Stimulated activated naive CD4-positive, alpha-beta T cell treated with Interleukin-2 at 50 U/mL for 16 hours (primary cell): Measurements from ENCODE around the gene NR4A2.
A peak's percentile ranks its signal among the peaks of the same experiment; 100 is the strongest.

Experiments
- DNase-seq: peaks from one replicate; lab custom pipeline; 2025; lab: John Stamatoyannopoulos, UW

NR4A2 gene

GRCh38 chr2:156332534-156333273 lies at the start of gene NR4A2:
TSS of gene NR4A2 (minus strand) at chr2:156332721. CDS start at chr2:156330186, 2,535 bp downstream.
- peak; percentile 87 for DNase-seq

DNA sequence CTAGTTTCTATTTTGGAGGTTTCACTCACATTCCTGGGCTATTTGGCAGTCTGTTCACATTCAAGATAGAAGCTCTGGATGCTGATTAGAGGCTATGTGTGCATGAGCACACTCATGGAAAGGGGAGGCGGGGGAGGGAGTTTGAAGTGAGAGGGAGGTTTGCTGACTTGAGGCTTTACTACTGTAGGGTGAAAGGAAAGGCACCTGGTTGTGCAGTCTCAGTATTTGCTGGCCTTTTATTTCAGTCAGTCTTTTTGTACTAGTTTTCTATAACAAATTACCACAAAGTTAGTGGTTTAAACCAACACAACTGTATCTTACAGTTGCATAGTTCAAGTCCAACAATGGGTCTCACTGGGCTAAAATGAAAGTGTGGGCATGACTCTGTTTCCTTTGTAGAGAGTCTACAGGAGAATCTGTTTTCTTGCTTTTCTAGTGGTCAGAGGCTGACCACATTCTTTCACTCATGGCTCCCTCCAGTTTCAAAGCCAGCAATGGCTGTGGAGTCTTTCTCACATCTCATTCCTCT lies 47.7 kb upstream of the NR4A2 start:
- DNase-seq = no peak

DNA sequence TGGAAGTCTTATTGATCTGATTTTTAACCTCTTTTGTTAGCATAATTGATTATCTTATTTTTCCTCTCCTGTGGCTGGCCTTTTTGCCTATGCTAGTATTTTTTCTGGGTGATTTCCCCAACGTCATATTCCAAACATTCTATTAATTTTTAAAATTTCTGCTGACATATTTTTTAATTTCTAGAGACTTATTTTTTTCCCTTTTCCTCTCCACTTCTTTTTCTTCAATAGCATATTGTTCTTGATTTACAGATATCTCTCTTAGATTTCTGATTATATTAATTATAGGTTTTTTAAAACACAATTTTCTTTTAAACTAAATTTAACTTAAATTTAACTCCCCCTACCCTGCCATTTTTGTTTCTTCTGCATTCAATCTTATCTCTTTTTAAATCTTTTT lies 47.2 kb upstream of the NR4A2 start:
- DNase-seq = no peak

GRCh38 chr2:156379071-156379470 lies 46.5 kb upstream of the NR4A2 start:
- no peak for DNase-seq

- no peak for DNase-seq
Measured at GRCh38 chr2:156366753-156367152, 34.2 kb upstream of the NR4A2 start.

DNA sequence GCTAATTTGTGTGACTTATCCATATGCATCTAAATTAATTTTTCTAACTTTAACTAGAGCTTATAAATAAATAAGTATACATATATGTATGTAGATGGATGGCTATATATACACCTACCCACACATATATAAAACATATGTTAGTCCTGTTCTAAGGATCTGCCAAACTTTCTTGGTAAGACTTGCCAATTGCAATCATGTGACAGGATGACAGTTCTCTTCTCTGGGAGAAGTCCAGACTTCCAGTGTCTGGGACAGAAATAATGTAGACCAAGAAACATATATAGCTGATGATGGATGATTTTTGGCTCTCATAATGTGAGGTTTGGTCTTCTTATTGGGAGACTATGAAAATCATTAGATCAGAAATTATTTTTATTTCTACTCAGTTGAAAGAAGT lies 30.6 kb upstream of the NR4A2 start:
- DNase-seq = no peak

DNA sequence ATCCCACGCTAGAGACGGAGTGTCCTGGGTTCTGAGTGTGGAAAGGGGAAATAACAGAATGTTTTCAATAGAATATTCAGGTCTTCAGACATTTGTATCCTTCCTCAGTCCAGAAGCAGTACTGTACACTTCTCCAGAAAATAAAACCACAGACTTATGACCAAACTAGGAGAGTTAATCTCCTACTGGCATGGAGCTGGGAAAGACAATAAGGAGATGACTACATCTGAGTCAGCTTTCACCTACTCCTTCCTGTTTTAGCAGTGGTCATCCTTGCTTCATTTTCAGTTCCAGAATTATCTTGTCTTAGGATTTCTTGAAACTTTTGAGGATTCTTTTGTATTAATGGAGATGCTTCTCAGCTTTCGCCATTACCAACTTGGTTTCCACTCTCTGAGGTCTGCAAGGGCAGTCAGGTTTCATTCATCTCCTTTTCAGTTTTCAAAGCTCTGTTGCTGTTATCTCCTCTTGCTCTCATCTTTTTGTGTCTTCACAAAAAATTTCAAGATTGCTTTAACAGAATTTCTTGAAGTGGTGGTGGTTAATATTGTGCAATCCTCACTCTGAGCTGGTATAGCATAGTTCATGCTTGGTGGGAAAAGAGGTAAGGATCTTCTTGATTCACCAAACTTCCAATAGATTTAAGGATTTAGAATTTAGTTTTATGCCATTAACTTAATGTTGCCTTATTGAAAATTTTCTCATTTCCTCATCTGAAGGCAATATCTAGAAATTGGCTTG lies 23.7 kb upstream of the NR4A2 start:
- no peak for DNase-seq

DNA sequence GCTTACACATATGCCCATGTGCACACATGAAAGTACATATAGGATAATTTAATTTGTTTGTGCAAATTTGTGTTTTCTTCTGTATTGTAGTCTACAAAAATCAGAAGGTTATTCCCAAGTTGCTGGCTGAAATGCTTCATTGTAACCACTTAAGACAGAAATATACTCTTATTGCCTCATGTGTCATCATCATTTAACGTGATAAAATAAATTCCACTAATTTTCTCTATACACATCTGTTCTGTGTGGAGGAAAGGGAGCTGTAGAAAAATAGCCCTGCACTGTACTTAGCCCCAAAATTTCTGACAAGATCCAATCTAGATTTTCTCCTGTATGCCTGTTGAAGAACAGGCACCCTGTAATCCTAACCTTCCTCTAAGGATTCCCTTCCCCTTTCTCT lies 20.4 kb upstream of the NR4A2 start:
- no peak for DNase-seq

DNA sequence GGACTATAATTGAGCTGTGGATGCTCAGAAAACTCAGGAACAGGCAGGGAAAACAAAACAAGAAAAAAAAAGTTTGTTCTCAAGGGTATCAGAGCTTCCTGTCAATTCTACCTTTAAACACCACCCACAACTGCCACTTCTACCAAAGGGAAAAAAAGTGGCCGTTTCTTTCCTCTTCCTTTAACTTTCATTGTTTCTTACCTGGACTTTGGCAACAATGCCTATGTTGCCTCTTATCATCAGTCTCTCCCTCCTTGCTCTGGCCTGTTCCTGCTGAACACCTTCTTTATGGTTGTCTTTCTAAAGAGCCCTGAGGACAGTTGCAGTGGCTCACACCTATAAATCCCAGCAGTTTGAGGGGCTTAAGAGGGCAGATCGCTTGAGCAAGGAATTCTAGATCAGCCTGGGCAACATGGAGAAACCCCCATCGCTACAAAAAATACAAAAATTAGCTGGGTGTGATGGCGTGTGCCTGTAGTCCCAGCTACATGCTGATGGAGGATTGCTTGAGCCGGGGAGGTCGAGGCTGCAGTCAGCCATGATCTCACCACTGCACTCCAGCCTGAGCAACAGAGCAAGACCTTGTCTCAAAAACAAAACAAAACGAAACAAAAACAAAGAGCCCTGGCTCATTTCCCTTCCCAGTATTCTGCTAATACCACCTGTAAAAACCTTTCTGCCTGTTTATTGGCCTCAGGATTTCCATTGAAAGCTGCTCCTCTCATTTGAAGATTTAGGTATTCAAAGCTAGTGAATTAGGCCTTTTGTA lies 18.0 kb upstream of the NR4A2 start:
- no peak for DNase-seq

- no peak for DNase-seq
Measured at GRCh38 chr2:156349605-156350004, 17.1 kb upstream of the NR4A2 start.

GRCh38 chr2:156349161-156349560 lies 16.6 kb upstream of the NR4A2 start:
- DNase-seq = no peak

DNA sequence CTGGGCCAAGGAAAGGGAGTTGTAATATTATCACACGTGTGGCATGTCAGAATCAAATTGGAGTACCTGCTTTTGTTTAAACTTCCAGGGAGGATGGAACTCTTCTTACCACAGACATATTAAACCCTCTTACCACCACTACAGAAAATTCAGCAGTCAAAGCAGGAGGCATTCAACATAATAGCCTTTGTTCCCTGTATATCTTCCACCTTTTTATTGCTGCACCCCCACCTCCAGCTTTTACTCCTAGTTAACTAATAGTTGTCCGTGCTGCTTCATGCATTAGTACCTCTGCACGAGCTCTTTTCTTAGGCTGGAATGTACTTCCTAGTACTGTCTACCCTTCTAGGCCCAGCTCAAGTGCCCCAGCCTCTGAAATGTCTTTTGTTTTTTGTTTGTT lies 14.9 kb upstream of the NR4A2 start:
- no peak for DNase-seq

- no peak for DNase-seq
Measured at GRCh38 chr2:156346731-156347130, 14.2 kb upstream of the NR4A2 start.

GRCh38 chr2:156345582-156345981 lies 13.1 kb upstream of the NR4A2 start:
- DNase-seq = no peak

- DNase-seq = no peak
Measured at GRCh38 chr2:156343940-156344301, 11.4 kb upstream of the NR4A2 start.

DNA sequence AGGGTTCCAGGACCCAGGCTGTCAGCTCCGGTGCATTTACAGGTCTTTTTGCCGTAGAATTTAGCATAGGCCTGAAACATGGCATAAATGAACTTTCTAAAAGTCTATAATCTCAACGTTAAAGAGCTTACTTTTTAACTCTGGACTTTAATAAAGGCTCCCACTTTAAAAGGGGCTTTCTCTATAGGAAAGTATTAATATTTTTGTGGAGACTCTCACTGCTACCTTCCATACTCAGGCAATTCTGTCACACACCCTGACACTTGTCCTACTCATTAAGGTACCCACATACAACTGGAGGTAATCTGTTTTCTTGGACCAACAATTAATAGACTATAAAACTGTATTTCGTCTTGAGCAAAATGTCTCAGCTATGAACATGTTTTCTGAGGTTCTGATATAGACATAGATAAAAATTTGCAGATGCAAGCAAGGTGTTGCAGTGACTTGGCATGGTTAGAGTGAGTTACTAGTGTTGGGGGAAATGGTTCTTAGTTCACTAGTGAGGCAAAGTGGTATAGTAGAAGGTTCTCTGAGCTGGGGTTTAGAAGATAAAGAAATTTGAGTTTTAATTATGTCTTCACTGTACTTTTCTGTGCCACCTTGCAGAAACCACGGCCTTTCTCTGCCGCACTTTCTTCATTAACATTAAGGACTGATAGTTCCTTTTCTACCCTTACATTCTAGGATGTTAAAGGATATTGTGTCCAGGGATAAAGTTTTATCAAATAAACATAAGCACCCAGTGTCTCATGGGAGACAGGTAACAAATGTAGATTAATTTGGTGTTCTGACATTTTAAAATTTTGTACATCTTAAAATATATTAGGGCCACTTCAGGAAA lies 10.8 kb upstream of the NR4A2 start:
- no peak for DNase-seq

DNA sequence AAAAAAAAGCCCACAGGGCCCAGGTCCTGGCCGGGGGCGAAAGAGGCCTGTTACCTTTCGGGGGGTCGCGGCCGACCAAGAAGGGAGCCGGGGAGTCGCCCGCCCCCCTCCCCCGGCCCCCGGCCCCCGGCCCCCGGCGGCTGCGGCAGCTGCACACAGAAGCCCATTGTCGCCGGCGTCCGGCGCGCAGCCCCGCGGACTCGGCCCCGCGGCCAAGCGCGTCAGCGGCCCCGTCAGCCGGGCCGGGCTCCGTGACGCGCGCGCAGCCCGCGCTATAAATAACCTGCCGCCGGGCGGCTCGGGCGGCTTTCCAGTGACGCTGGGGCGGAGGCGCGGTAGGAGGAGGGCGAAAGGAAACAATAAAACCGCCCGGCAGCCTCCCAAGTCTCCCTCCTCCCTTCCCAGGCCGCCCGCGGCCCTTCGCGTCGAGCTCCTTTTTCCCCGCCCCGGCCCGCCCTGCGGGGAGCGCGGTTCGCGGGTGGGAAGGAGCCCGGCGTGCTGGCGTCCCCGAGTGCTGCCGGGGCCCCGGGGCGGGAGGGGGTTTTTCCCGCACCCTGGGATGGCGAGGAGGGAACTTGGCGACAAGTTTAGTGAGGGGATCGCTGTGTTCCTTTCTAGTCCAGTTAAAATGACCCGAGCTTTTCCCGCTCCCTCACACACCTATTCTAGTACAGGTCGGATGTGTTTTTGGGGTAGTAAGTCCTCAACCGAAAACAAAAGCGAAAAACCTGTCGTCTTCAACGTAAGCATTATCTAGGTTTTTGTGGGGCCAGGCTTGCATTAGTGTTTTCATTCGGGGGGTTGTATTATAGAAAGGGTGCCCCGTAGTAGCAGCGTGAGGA lies 10.0 kb upstream of the NR4A2 start:
- DNase-seq = peak; percentile 87

GRCh38 chr2:156341452-156342253 lies 9.1 kb upstream of the NR4A2 start:
- peak; percentile 87 for DNase-seq

- peak; percentile 37 for DNase-seq
Measured at GRCh38 chr2:156340804-156341451, 8.4 kb upstream of the NR4A2 start.
